H1 (cell line): ENCODE results near the gene ATP6V0A4. TPM values are rescaled to one million over a fixed set of nuclear protein-coding genes. Genes with fewer than 3 reads are reported as not detected.

Experiments used
- CTBP2 ChIP-seq: IDR thresholded peaks from 2 replicates; pipeline ENCODE4 v1.7.0; 2011; ENCODE audit warnings: borderline replicate concordance, mild to moderate bottlenecking, moderate library complexity, mixed read lengths, low read length; ENCODE audit not compliant: insufficient read depth, insufficient read length
- TAF1 ChIP-seq: IDR thresholded peaks from 2 replicates; pipeline ENCODE4 v1.6.1; 2011; ENCODE audit warnings: mild to moderate bottlenecking, low read depth, low read length
- TAF7 ChIP-seq: optimal IDR thresholded peaks from 2 replicates; pipeline ENCODE3; 2011; ENCODE audit warnings: low read depth, mild to moderate bottlenecking, inconsistent platforms, low read length, moderate library complexity, borderline replicate concordance
- polyA plus RNA-seq, 7 experiments: library from polyadenylated mRNA; depleted of rRNA in 3 of 7; stranded (reverse) in 5 of 7; unstranded in 2 of 7; fragments of >200 nt in 5 of 7; fragments of 200-250 nt in 2 of 7; gene quantifications; 1 replicate in 5 of 7; 2 replicates in 1 of 7; 4 replicates in 1 of 7; pipeline versions ENCODE4 v1.2.1 to v1.2.3, GENCODE V29; 2011 to 2013; ENCODE audit warnings: missing spikeins in 2 of 7, mixed read lengths in 2 of 7
- total RNA-seq: library from RNA; stranded (reverse); fragmentation: NEBNext Ultra II Directional; extraction: Animal tissue kit (Norgen Biotek cat#: 25700); gene quantifications from 2 replicates; pipeline ENCODE4 v1.2.1, GENCODE V29; 2021

The ATP6V0A4 gene
- total and polyA plus RNA-seq, 2 of the 8 experiments (the other 6 are each of a cell fraction or from before 2014, with no cell fraction given), result 0.47 to 1.6 TPM

GRCh38 chr7:138814816-138815332, 16.9 kb upstream of the ATP6V0A4 start (continued):
- no peak for TF ChIP-seq TAF7
- TF ChIP-seq TAF1, result no peak
- no peak for TF ChIP-seq CTBP2
